ENCODE results near the gene PAX2.

PAX2 gene

DNA sequence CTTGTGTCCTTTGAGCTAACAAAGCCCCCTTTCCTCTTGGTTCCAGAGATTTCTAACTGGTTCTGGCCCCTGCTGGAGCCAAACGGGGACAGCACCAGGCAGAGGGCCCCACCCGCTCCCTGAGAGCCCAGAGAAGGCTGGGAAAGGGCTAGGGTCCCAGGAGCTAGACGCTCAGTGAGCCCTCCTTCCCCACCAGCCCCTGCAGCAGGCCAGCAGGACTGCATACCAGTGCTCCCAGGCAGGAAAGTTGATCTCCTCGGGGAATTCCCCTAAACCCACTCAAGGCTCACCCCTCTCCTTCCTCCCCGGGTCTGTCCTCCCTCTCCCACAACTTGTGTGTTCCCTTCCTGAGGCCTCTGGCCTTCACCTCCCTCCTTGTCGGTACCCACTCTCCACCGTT is 47.7 kb downstream of the PAX2 start:
- DNase-seq: no peak

DNA sequence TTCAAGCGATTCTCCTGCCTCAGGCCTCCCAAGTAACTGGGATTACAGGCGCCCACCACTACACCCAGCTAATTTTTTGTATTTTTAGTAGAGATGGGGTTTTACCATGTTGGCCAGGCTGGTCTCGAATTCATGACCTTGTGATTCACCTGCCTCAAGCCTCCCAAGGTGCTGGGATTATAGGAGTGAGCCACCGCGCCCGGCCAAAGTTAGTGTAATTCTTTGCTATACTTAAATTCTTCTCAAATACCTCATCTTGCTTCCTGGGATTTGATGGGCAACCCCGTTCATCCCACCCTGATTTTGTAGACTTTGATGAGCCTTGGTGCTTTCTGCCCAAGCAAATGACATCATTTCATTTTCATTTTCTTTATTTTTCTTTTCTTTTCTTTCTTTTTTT is 54.5 kb downstream of the PAX2 start:
- no peak for DNase-seq

DNA sequence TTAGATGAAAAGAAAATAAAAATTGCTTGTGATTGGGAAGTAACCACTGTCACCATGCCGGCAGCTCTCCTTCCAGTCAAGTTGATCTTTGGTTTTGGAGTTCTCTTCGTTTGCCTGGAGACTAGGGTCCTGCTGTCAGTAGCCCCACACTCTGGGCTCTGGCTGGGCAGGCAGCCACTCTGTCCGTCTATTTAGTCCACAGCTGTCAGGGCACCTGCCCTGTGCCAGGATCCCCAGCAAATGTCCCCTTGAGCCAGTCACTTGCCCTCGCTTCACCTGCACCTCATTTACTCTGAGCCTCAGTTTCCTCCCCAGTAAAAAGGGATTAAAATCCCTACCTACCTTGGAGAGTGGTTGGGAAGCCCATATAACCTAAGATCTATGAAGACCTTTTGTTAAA is 55.5 kb downstream of the PAX2 start:
- no peak for DNase-seq

DNA sequence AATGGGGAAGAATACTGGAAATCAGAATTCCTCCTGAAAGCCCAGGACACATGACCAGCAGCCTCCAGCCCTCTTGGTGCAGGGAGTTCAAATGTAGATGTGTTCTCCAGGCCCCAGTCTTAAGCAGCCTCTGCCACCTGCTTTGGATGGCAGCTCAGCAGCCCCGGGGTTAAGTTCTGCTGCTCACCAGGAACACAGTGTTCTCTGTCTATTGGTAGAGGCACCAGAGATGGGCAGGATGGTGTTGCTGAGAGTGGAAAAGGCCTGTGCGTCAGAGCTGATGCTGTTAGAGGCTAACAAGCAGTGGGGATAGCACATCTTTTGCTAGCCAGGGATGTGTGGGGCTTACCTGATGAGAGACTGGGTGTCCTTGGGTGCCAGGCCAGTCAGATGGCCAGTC is 56.8 kb downstream of the PAX2 start:
- DNase-seq: no peak

DNA sequence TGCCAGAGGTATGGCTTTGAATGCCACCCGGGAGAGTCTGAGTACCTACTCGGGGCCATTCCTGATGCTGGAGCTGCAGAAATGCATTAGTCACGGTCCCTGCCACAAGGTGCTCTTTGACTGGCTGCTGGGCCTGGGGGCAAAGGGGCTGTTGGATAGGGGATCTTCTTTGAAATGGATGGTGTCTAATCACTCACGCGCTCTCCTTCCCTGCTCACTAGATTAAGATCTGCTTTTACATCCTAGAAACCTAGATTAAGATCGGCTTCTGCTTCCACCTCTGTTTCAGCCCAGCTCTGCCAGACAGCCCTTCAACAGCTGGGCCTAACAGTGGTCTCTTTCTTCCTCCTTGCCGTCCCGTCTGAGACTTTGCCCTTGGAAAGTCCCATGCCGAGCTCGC is 57.2 kb downstream of the PAX2 start:
- DNase-seq: no peak

DNA sequence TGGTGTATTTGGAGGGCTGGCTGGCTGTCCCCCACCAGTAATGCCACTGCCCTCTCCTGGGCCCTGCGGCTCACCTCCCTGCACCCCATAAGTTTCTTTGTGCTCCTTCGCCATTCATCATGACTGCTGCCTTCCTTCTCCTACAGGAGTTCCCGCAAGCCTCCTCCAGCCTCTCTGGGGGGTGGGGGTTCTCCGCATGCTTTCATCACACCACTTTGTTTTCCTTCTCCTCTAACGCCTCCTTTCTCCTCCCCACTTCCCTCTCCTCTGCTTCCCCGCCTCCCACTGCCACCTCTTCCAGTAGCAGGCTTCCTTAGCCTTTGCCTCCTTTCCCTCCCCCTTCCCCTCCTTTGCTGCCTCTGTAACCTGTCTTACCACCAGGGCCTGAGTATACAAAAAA is 58.1 kb downstream of the PAX2 start:
- DNase-seq: no peak

DNA sequence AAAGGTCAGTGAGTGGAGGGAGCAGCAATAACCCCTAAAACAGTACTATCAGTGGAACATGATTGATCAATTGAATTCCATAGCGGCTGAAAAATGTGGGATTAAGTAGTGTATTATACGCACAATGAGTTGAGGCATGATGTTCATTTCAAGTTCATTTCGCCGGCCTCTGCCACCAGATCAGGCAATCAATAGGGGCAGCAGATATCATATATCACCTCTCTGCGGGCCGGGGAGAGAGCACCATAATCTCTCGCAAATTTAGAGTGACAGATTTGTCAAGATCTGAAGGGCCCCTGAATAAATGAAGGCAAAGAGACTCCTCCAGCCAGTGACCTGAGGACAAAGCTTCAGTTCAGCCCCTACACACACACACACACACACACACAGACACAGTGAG is 58.5 kb downstream of the PAX2 start:
- DNase-seq: no peak

DNA sequence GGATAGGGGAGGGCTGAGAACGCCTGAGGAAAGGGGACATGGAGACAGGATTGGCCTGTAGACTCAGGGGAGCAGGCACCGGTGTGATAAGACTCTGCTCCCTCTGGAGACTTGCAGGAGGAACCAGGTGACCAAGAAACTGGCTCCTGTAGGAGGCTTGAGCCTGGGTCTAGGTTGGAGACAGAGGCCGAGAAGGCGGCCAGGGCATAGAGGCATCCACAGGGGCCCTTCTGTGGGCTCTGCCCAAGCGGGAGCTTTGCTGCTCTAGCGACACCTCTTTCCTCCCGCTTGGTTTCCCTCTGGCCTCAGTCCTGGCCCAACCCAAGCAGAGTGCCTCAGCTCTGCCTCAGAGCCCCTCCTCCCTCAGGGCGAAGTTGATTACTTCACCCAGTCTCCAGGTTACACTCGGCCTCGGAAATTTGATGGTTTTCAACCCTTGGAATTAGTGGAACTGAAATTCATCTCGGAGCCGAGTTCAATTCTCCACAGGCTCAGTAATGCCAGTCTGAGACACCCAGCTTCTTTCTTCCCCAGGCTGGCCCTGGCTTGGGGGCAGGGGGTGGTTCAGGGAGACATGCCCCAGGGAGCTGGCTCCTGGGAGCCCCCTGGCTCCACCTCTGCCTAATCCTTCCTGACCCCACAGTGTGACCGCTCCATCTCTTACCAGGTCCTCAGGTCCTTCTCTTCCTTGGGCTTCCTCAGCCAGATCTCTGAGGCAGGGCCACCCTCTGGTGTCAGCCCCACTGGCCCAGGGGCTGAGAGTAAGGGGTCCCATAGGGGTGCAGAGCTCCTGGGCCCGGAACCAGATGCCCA is 60.4 kb downstream of the PAX2 start:
- DNase-seq: no peak

DNA sequence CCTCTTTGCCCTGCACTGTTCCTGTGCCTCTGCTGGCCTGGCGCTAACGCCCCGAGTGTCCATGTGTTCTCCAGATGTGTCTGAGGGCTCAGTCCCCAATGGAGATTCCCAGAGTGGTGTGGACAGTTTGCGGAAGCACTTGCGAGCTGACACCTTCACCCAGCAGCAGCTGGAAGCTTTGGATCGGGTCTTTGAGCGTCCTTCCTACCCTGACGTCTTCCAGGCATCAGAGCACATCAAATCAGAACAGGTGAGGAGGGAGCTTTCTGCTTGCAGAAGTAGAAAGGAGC is 60.9 kb downstream of the PAX2 start:
- no peak for DNase-seq

DNA sequence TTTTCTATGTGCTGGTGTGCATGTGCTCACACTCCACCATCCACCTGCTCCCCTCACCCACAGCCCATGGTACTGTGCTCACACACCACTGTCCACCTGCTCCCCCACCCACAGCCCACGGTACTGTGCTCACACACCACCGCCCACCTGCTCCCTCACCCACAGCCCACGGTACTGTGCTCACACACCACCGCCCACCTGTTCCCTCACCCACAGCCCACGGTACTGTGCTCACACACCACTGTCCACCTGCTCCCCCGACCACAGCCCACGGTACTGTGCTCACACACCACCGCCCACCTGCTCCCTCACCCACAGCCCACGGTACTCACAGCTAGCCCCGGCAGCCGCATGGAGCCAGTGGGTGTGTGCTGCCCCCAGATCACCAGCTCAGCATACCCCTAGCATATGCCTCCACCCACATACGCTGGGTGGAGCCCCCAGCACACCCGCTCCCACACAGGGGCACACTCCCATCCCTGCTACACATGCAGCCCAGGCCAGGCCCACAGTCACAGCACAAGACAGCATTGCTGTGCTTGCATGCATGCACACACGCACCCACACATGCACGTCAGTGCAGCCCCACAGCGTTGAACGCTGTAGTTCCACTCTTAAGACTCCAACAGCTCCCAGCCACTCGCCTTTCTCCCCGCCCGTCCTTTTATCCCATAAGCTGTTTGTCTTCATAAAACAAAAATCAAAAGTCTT is 62.0 kb downstream of the PAX2 start:
- no peak for DNase-seq

DNA sequence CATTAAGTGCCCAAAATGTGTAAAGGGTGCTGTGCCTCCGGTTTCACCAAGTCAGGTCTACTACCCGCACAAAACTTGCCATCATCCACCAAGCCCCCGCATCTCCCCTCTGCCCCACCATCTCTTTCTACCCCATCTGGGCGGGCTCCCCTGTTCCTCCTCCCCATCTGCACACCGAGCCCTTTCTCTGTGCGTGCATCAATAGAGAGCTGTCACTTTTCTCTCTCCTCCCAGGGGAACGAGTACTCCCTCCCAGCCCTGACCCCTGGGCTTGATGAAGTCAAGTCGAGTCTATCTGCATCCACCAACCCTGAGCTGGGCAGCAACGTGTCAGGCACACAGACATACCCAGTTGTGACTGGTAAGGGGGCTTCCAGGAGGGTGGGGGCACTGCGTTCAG is 63.5 kb downstream of the PAX2 start:
- no peak for DNase-seq

DNA sequence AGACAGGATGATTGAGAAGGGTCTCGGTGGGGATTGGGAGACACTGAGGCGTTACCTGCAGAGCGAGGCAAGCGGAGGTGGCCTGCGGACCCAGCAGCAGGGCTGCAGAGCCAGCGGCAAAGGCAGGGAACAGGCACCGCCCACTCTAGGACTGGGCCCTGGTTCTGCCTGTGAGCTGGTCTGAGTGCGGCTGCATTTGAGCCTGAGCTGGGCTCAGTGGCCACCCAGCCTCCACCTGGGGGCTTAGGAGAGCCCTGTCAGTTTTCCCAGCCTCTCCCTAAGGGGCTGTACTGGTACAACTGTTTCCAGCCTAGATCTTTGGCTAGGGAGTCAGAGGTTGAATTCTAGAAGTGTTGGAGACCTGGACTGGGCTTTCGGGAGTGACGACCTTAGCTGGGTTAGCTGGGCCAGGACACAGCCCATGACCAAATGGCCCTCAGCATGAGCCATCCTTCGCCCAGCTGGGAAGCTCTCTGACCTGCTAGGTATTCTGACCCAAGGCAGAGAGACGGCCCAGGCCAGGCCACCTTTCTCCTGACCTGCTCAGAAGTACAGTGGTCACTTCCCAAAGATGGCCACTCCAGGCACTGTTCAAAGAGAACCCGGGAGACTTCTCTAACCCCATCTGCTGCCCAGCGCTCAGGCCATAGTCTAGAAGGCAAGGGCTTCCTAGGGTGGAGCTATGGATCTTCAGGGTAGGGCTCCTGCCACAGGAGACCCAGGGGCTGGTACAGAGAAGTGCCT is 64.9 kb downstream of the PAX2 start:
- DNase-seq: no peak

DNA sequence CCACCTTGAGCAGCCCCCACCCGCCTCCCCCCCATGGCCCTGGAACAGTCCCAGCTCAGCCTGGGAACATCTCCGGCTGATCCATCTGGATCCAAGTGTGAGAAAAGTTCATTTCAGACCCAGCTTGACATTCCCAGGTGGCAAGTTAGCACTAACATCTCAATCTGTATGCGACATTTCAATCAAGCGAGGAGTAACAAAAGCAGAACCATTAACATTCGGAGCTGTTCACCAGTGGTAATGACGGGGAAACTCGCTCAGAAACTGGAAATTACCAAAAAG is 65.4 kb downstream of the PAX2 start:
- no peak for DNase-seq

DNA sequence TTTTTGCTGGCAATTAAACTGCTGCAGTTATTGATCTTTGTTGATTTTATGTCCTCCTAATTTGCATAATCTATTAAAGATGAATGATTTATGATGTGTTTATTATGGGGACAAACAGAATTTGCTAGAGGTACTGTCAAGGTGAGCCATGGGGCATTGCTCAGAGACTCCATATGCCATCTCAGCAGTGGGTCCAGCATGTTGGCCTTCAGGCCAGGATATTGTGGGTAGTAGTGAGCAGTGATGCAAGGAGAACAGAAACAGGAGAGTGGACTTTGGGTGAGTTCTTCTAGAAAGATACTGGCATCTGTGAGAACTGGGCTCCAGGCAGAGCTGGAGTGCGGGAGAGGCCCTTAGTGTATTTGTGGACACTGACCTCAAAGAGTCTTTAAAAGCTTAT is 65.9 kb downstream of the PAX2 start:
- no peak for DNase-seq

DNA sequence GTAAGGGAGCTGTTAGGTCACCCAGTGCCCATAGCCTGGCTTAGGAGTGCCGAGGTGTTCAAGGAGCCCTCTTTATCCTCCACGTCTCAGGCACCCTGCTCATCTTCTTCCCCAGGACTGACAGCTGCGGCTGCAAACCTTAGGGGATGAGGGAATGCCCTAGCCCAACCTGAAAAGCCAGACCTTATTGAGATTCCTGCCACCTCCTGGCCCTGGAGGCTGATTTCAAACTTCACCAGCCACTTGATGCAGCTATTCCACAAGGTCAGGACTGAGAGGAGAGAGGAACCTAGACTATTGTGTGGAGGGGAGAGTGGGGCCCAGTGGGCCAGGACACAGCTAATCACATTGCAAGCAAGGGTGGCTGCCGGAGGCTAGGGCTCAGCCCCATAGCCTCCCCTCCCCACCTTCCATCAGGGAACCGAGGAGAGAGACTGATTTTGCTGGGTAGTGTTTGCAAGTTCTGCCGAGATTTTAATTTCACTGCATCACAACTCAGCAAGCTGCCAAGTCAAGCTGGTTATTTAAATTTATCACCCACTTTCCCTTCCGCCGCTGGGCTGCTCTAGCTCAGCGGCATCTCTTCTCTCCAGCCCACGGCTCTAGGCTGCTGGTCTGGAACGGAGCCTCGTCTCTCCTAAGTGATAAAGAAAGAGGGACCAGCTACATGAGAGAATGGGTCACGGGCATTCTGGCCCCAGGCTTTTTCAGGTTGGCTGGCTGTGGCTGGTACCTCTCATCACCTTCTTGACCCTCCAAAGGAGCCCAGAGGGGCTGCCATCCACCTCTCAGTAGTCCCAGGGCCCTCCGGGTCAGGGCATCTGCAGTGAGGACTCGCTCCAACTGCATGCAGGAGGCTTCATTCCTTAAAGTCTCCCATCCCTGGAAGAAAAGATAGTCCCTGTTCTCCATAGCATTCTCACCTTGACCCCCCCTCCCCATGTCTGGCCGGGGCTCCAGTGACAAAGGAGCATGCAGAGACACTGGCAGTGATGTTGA is 66.7 kb downstream of the PAX2 start:
- DNase-seq: no peak

DNA sequence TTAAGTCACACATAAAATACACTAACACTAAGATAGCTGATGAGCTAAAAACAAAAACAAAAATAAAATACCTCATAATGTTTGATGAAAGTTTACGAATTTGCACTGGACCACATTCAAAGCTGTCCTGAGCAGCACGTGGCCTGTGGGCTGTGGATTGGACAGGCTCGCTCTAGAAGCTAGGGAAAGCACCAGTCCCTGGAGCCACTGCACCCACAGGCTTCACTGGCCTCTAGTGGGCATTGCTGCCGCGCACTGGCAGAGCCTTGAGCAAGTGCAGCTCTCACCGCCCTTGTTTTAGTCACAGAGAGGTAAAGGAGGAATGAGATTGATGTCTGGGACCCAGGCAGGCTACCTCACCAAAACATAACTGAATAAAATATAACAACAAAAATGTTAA is 67.6 kb downstream of the PAX2 start:
- DNase-seq: no peak

DNA sequence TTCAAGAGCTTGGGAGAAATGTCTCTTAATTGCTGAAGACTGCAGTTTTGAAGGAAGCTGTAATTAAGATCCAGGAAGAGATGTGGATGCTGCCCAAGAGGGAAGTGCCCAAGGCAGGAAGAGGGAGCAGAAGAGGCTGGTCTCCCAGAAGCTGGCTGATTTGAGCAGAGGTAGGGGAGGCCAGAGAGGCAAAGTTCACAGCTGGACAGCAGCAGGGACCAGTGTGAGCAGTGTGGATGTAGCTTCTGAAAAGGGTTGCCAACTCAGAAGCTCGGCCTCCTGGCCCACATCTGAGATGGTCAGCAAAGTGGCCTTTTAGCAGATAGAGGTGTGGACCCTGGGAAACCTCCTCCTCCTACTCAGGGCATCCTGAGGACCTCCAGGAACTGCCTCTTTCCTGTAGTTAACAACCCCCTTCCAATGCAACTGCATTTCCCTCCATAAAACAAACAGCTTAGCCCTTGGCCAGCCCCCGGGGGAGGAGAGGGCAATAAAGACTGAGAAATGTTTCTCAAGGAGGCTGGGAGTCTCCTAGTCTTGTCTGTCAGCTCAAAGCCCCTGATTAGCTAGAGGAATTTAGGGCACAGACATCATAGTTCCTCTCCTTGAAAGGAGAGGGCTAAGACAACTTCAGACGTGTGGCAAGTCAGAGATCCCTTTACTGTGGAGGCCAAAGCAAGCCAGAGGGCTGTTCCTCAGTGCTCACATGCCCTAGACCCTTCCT is 69.5 kb downstream of the PAX2 start:
- DNase-seq: no peak

DNA sequence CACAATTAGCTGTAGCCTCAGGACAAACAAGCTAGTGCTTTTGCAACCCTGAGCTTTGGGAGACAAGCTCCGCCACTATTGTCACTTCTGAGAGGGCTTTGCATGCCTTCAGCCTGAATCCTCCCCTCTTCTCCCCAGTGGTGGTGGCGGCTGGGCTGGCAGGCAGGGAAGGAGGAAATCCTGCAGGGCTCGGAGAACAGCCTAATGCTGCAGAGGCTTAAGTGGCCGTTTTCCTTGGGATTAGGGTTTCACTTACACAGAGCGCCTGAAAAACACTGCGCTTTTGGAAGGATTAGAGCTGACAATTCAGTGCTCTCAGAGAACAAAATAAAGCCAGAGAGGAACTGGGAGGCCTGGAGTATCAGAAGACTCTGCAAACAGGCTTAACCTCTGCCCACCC is 71.3 kb downstream of the PAX2 start:
- DNase-seq: no peak

DNA sequence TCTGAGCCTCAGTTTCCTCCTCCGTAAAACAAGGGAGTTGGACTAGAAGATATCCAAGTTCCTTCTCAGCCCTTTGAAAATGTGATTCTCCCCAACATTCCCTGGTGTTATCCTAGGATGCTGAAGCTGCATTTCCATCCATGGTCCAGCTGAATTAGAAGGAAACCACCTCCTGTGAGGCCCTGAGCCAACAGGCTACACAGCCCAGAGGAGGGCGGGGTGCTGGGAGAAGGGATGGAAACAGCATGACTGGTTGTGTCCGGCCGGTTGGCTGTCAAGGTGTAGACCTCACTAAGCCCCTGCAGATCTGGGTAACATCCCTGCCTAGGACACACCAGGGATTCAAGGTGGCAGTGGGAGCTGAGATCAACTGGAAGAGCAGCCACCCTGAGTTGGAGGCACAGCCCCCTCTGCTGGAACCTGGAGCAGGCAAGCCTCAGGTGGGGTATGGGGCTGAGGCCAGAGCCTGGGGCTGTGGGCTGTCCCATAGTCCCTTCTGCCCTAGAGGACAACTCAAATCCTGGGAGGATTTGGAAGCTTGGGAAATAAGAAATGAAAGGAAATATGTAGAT is 72.0 kb downstream of the PAX2 start:
- DNase-seq: no peak

DNA sequence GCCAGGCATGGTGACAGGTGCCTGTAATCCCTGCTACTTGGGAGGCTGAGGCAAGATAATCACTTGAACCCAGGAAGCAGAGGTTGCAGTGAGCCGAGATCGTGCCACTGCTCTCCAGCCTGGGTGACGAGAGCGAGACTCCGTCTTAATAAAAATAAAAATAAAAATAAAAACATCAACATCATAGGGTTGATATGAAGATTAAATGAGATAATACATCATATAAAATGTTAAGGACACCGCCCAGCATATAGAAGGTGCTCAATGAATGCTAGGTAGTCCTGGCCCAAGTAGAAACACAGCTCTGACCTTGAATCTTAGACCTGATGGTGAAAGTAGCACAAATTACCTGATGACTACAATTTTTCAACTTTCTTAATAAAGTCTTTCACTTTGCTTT is 74.0 kb downstream of the PAX2 start:
- DNase-seq: no peak

DNA sequence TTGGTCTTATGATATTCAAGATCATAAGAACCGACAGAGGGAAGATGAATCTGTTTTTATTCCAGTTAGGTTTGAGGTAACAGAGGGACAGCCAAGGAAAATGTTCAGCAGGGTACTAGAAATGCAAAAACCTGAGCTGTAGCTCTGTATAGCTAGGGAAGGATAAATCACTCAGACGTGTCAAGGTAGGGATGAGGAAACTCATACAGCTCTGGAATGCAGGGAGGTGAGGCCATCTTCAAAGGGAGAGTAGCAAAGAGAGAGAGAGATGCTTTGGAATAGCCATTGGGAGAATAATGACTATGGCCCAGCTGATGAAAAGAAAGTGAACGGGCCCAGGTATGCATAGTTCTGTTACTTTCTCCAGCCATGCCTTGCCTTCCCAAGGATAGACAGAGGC is 77.8 kb downstream of the PAX2 start:
- DNase-seq: no peak

DNA sequence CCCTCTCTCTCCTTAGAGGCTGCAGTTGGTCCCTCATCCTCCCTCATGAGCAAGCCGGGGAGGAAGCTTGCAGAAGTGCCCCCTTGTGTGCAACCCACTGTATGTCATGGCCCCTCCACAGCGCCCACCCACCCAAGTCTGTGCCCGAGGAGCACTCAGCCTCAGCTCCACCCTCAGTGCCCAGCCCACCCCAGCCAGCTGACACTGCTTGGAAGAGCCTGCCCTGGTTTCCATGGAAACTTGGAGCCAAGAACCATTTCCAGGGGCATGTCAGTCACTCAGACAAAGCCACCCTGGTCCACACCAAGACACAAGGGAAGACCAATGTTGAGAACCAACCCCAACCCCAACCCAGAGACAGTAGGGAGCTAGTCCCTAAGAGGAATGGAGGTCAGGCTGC is 79.5 kb downstream of the PAX2 start:
- DNase-seq: no peak
